ENCODE measurements around the gene PXK.

DNA sequence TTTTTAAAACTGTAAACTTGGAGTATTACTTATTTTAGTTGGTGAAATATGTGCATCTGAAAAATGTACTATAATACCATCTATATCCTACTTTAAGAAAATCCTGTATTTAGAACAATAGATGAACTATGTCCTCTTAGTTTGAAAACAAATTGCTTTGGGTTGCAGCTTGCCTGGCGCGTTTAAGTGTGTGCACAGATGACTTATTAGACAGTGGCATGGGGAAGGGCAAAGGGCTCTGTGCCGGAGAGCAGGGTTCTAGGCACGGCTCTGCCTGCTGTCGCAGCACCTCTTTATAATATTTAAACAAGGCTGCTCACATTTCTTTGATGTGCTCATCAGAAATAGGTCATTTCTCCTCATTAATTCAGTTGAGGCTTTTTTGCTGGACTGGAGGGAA is 10.0 kb downstream of the PXK start:
- TF ChIP-seq, protein P1, sequence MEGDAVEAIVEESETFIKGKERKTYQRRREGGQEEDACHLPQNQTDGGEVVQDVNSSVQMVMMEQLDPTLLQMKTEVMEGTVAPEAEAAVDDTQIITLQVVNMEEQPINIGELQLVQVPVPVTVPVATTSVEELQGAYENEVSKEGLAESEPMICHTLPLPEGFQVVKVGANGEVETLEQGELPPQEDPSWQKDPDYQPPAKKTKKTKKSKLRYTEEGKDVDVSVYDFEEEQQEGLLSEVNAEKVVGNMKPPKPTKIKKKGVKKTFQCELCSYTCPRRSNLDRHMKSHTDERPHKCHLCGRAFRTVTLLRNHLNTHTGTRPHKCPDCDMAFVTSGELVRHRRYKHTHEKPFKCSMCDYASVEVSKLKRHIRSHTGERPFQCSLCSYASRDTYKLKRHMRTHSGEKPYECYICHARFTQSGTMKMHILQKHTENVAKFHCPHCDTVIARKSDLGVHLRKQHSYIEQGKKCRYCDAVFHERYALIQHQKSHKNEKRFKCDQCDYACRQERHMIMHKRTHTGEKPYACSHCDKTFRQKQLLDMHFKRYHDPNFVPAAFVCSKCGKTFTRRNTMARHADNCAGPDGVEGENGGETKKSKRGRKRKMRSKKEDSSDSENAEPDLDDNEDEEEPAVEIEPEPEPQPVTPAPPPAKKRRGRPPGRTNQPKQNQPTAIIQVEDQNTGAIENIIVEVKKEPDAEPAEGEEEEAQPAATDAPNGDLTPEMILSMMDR (conservative IDR thresholded peaks at IDR 0.05), result no peak
- no peak for TF ChIP-seq ZFX (IDR thresholded peaks at IDR 0.05)
